Measurements from ENCODE around the gene PRKN.

The PRKN gene

GRCh38 chr6:162053084-162053483 is 674.5 kb downstream of the PRKN start:
- no peak for DNase-seq (ENCODE audit: low read depth)

GRCh38 chr6:162050579-162050978 is 677.0 kb downstream of the PRKN start:
- no peak for DNase-seq (ENCODE audit: low read depth)

DNA sequence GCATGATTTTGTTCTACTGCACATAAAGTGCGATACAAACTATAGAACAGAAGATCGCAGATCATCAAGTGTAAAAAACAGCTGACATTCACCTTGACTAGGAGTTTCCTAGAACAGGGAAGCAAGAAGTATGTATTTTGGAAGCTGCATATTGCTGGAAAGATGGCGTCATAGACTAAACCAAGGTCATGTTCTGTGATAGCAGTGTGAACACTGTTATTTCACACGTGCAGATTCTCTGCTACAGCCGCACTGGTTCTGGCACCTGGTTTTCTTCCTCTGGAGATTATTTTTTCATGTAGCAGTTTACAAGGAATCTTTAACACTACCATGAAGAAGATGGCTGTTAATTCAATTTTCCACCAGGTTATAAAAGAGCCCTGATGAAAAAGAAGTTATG is 681.2 kb downstream of the PRKN start:
- DNase-seq (ENCODE audit: low read depth), result no peak

GRCh38 chr6:162032620-162033019 is 694.9 kb downstream of the PRKN start:
- no peak for DNase-seq (ENCODE audit: low read depth)

GRCh38 chr6:162029873-162030576 is 697.5 kb downstream of the PRKN start:
- no peak for DNase-seq (ENCODE audit: low read depth)

DNA sequence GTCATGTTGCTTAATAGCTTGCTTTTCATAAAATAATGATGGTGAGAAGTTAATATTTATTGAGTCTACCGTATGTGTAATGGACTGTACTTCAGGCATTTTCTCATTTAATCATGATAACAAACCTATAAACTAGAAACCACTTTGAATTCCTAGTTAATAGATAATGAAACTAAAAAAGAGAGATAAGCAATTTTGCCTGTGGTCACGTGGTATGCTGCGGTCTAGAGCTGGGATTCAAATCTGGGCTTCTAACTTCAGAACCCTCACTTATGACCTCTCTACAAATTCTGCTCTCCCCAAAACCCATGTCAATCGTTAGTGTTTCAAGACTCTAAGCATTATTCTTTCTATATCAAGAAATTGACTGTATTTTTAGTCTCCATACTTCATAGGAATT is 700.7 kb downstream of the PRKN start:
- DNase-seq (ENCODE audit: low read depth), result no peak

- DNase-seq (ENCODE audit: low read depth), result no peak
Observed at GRCh38 chr6:162026031-162026430, 701.5 kb downstream of the PRKN start.

DNA sequence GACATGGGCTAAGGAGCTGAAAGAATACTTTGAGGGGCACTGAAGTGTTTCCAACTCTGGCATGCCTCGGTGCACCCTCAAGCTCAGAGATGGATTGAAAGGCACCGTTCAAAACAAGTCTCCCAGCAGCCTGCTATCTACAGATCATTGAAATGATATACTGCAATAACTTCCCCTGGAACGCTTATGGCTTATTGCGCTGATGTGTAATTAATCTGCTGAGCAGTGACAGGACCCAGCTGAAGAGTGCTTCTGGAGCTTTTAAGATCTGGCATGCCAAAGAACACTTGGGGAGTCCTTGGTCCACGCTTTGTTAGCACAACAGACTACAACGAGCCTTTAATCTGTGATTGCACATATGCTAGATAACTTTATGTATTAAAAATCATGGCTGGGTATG is 708.2 kb downstream of the PRKN start:
- no peak for DNase-seq (ENCODE audit: low read depth)

DNA sequence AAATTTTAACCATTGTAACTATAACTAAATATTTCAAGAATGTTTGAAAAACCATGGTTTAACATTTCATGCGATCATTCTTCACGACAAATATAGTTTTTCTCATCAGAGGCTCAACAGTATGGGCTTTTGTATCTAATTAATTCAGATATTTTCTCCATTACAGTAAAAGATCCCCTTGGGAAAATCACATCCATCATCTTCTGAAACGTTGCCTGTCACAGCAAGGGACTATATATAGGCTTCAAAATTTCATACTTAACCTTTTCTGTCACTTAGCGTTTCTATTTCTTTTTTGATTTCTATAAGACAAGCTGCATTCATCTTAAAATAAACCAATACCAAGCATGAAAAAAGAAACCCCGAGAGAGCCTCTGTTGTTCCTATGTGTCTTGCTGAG is 710.0 kb downstream of the PRKN start:
- no peak for DNase-seq (ENCODE audit: low read depth)

- DNase-seq (ENCODE audit: low read depth), result no peak
Observed at GRCh38 chr6:162014069-162014811, 713.3 kb downstream of the PRKN start.

DNA sequence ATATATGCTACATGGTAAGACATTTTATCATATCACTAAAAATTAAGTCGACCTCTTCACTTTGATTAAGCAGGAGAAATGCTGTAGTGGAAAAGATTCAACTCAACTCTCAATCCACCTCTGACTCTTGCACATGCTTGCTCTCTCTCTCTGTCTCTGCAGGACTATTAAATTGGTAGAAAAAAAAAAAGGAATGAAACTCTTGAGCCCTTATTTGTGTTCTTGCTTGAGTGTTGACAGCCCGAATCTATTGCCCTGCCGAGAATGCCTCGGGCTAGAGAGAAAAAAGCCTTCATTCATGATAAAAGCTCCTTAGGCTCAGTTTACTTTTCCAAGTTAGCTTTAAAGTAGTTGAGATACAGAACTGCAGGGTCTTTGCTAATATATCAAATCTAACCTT is 722.2 kb downstream of the PRKN start:
- DNase-seq (ENCODE audit: low read depth), result no peak

- DNase-seq (ENCODE audit: low read depth), result no peak
Observed at GRCh38 chr6:161996783-161997182, 730.8 kb downstream of the PRKN start.

DNA sequence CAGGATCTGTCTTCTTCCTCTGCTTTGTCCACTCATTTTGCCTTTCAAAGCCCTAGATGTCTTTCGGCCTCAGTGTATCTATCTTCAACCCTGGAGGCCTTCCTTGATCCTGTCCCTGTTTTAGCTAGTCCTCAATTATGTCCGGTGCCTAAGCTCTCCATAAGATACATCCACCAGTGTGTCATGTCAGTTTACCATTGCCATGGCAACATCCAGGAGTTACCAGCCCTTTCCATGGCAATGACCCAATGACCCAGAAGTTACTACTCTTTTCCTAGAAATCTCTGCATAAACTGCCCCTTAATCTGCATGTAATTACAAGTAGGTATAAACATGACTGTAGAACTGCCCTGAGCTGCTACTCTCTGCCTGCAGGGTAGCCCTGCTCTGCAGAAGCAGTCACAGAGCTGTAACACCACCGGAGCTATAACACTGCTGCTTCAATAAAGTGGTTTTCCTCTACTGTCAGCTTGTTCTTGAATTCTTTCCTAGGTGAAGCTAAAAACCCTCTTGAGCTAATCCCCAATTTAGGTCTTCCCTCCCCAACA is 741.6 kb downstream of the PRKN start:
- DNase-seq (ENCODE audit: low read depth), result no peak

DNA sequence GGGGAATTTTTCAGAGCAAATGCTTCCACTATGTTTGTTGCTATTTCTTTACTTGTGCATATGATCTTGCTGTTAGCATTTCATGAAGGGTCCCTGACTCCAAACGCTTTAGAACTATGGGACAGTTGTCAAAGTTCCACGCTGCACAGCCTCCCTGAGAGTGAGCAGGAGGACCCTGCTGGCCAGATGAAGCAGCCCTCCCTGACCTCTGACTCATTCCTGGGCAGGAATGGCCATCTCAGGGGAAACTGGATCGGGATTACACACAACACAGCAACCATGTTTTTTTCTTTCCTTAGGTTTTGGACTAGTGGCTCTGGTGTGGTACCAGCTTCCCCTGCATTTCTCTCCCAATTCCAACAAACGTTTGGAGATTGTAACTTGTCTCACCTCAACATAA is 742.9 kb downstream of the PRKN start:
- DNase-seq (ENCODE audit: low read depth), result no peak

DNA sequence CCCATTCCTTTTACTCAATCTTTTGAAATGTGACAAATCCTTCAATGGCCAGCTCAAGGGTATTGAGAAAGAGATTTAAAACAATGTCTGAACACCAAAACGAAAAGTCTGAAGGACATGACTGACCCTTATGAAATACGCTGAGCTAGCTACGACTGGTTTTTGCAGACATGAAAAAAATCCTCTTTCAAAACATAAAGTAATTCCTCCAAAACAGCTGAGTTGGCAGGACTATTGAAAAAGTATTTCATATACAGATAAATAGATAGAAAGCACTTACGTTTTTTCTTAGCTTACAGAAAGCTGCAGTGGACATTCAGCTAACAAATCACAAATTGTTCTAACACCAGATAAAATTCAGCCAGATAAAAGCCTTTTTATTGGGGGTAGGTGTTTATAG is 751.0 kb downstream of the PRKN start:
- DNase-seq (ENCODE audit: low read depth), result no peak

DNA sequence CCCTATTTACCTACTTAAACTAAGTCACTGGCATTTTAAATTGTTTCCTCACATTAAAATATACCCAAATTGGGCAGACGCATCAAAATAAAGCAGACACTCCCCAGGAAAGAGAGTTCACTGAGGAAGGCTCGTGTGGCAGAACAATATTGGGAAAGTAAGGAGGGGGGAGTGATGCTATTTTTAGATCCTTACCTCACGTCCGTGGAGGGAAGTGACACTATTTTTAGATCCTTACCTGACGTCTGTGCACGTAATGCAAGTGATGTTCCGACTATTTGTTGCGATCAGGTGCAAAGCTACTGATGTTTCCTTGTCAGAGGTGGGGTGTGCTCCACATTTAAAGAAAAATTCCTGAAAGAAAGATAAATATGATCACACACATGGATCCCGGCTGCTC is 754.5 kb downstream of the PRKN start:
- DNase-seq (ENCODE audit: low read depth), result no peak

GRCh38 chr6:161971043-161971442 is 756.5 kb downstream of the PRKN start:
- DNase-seq (ENCODE audit: low read depth), result no peak

GRCh38 chr6:161963634-161964234 is 763.8 kb downstream of the PRKN start:
- DNase-seq (ENCODE audit: low read depth), result no peak

GRCh38 chr6:161963181-161963580 is 764.4 kb downstream of the PRKN start:
- DNase-seq (ENCODE audit: low read depth), result no peak

GRCh38 chr6:161961796-161962195 is 765.8 kb downstream of the PRKN start:
- DNase-seq (ENCODE audit: low read depth), result no peak

GRCh38 chr6:161961046-161961445 is 766.5 kb downstream of the PRKN start:
- no peak for DNase-seq (ENCODE audit: low read depth)

DNA sequence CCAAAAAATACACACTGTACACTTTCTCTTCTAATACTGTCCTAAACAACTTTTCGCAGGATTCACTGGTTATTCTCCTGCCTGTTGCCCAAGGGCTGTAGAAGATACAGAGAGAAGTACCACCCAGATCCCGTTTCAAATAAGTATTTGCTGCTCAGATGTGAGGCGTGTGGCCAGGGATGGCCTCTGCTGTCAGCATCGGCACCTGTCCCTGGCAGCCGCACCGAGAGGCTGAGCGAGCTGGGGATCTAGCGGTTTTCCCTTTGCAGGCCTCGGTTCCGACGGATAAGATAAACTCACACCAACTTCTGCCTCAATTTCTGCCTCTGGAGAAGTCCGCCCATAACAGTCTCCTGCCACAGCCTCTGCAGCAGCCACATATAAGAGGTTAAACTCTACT is 768.5 kb downstream of the PRKN start:
- DNase-seq (ENCODE audit: low read depth), result no peak

- no peak for DNase-seq (ENCODE audit: low read depth)
Observed at GRCh38 chr6:161956082-161956481, 771.5 kb downstream of the PRKN start.

All from stimulated activated CD8-positive, alpha-beta memory T cell treated with anti-CD3 and anti-CD28 coated beads, Interleukin-12 subunit alpha, Interleukin-12 subunit beta, amount 100 ng/mL, for 1 hour (primary cell).